Stimulated activated CD8-positive, alpha-beta memory T cell treated with anti-CD3 and anti-CD28 coated beads, Interleukin-7, amount 100 ng/mL, for 1 hour (primary cell): ENCODE data around the gene GSG1.

Experiments used
- DNase-seq, 2 donors: peaks; one replicate each; pipeline ENCODE4 v3.0.0-alpha.2; 2020; ENCODE audit warnings: low read depth in 2 of 2

GSG1 gene

GRCh38 chr12:13103391-13104033 is at the start of gene GSG1:
Gene GSG1, minus strand, starts transcription at chr12:13103667. Its CDS starts 155 bp downstream, at chr12:13103512.
- no peak for DNase-seq

DNA sequence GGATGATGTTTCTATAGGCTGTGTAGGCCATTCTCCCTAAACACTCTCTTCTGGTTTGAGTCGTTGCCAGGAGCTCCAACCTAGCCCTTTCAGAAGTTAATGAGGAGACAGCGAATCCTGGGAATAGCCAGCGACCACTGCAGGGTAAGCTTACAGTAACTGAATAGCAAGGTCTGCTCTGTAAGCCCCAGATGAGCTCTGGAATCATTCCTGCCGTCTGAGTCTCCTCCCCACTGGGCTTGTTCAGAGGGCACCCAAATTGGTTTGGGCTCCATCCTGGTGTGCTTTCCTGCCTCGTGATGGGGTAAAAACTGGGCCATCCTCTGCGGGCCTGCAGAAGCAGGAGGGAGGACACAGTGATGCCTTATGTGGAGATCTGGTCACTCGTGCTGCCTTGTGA is 49.7 kb upstream of the GSG1 start:
- no peak for DNase-seq

- DNase-seq, result no peak
Observed at GRCh38 chr12:13152756-13153155, 49.3 kb upstream of the GSG1 start.

GRCh38 chr12:13152281-13152680 is 48.8 kb upstream of the GSG1 start:
- no peak for DNase-seq

- no peak for DNase-seq
Observed at GRCh38 chr12:13149411-13149810, 45.9 kb upstream of the GSG1 start.

DNA sequence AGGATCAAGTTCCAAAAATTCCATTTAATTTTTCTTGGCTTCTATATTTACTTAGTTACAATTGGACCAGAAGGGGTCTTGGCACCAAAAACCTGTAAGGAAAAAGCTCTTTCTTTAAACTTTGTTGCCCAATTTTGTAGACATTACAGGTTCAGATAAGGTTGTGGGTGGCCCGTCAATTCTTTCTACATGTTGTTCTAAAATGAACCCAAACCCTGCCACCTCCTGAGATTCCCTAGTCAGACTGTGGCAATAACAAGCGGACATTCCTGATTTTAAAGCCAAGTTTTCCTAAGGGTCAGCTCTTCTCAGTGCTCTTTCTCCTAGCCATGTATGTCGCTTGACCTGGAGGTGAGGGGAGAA is 45.0 kb upstream of the GSG1 start:
- no peak for DNase-seq

DNA sequence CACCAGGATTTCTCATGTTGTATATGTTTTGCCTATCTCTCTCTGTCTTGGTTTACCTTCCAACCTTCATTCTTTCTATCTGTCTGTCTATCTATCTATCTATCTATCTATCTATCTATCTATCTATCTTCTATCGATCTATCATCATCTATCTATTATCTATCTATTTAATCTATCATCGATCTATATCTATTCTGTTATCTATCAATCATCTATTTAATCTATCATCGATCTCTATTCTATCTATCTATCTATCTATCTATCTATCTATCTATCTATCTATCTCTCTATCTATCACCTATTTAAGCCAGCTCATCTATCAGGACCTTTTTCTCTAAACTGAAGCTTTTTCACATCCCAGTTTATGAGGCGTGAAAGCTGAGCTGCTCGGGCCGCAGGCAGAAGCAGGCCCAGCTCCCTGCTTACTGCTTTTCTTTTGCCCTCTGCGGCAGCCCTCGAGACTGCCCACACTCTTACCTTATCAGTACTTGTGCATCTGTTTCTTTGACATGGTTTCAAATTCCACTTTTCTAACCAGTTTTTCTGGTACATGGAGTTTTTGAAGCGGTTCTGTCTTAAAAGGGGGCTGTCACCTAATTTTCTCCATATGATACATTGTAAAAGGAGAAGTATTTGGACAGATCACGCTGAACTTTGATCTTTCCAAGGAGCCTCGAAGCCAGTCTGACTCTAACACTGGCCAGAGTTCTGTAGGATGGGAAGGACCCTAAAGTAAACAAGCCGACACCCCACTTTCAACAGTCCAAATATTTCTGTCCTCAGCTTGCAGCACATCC is 44.4 kb upstream of the GSG1 start:
- no peak for DNase-seq

GRCh38 chr12:13146336-13146938 is 43.0 kb upstream of the GSG1 start:
- DNase-seq, result no peak

DNA sequence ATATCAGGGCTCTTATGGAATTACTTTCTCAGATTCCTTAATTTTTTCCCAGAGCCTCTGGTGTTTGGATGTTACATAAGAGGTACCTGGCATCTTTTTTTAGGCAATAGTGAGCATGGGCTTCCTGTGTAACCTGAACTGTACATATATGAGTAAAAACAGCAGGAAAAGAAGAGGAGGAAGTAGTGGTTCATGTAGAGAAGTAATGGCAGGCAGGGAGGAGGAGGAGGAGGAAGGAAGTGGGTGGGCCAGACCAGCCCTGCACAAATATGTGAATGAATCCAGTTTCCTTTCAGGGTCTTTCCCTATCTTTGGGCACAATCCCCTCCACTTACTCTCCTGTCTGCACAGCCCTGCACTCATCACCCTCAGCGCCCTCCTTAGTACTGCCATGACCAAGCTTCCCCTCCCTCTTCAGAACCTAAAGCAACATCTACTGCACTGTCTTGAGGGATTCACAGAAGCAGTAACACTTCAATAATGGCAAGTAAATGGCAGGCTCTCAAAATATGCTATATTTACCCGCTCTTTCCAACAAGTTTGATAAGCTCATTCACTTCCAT is 40.9 kb upstream of the GSG1 start:
- DNase-seq, result no peak

DNA sequence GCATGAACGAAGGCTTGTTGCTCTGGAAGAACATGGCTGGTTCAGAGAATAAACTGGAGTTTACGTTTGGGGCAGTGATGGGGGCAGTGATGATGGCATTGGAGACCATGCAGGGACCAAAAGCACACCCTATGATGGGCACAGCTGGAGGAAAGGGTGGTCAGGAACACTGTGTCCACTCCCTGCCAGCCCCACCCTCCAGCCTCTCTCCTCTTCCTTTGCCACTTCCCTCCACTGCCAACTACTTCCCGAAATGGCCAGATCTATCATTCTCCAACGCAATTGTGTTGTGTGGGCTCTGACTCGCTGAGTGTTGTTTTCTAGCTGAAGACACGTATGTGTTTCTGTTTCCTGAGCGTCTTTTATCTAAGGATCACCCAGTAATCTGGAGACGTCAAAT is 39.3 kb upstream of the GSG1 start:
- no peak for DNase-seq

DNA sequence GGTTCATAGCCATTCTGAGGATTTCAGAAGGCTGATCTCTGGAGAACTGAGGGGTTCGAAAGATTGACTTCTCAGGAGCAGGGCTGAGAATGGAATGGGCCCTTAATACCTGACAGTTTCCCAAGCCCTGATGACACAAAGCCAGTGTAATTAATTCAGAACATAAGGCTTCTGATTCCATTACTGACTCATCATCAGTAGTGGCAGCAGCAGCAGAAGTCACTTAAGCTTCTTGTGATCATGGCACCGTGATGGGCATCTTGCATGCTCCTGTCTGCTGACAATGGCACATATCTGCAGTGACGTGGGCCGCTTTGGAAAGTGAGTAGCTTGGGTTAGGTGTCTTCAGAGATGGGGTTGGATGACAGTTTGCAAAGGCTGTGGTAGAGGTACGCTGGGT is 38.2 kb upstream of the GSG1 start:
- no peak for DNase-seq

GRCh38 chr12:13135371-13136178 is 32.1 kb upstream of the GSG1 start:
- no peak for DNase-seq

- DNase-seq, result no peak
Observed at GRCh38 chr12:13133886-13134285, 30.4 kb upstream of the GSG1 start.

DNA sequence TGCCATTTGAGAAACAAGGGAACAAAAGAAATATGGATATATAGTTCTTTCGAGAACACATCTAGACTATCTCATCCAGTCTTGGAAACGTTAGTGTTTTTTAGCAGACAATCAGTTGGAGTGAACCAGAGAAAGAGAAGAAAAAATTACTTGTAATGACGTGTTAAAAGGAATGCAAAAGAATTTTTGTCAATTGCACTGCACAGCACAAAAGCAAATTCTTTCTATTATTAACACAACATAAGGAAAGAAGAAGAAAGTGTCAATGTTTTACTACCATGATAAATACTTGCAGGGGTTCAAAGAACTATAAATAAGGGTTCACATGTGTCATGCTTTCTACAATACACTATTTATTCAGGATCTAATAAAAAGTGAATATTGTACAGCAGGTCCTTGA is 27.5 kb upstream of the GSG1 start:
- no peak for DNase-seq

GRCh38 chr12:13128291-13128965 is 25.0 kb upstream of the GSG1 start:
- no peak for DNase-seq

- no peak for DNase-seq
Observed at GRCh38 chr12:13127444-13127843, 24.0 kb upstream of the GSG1 start.

DNA sequence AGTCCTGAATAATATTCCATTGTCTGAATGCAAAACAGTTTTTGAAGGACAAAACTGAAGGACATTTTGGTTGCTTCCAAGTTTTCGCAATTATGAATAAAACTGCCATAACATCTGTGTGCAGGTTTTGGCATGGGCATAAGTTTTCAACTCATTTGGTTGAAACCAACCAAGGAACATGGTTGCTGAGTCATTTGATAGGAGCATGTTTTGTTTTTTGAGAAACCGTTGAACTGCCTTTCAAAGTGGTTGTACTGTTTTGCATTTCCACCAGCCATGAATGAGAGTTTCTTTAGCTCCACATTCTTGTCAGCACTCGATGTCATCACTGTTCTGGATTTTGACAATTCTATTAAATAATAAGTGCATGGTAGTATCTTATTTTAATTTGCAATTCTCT is 23.0 kb upstream of the GSG1 start:
- DNase-seq, result no peak

DNA sequence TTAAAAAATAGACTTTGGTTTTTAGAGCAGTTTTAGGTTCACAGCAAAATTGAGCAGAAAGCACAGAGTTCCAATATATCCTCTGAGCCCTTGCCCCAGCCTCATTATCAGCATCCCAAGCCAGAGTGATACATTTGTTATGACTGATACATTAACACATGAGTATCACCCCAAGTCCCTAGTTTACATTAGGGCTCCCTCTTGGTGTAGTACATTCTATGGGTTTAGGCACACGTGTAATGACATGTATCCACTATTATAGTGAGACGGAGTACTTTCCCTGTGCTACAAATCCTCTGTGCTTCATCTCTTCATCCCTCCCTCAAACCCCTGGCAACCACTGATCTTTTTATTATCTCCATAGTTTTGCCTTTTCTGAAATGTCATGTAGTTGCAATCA is 22.5 kb upstream of the GSG1 start:
- DNase-seq, result no peak

GRCh38 chr12:13124656-13125505 is 21.4 kb upstream of the GSG1 start:
- DNase-seq, result no peak

- DNase-seq, result no peak
Observed at GRCh38 chr12:13121568-13121967, 18.1 kb upstream of the GSG1 start.

DNA sequence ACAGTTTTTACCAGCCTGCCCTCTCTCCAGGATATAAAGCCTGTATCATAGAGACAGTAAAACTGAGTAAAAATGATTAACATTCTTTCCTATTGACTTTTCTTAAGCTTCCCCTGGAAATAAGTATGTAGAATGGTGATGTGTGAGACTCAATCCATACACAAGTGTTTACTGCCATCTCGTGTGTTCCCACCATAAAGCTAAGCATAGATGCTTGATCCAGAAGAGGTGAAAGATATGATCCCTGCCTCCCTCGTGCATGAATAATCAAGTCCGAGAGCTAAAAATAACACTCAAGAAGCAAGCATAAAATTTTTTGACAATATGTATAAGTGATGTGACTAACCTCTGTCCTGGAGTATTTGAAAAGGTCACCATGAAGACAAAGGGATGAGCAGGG is 16.9 kb upstream of the GSG1 start:
- DNase-seq, result no peak
